ENCODE data around the gene PKIB.

PKIB gene

DNA sequence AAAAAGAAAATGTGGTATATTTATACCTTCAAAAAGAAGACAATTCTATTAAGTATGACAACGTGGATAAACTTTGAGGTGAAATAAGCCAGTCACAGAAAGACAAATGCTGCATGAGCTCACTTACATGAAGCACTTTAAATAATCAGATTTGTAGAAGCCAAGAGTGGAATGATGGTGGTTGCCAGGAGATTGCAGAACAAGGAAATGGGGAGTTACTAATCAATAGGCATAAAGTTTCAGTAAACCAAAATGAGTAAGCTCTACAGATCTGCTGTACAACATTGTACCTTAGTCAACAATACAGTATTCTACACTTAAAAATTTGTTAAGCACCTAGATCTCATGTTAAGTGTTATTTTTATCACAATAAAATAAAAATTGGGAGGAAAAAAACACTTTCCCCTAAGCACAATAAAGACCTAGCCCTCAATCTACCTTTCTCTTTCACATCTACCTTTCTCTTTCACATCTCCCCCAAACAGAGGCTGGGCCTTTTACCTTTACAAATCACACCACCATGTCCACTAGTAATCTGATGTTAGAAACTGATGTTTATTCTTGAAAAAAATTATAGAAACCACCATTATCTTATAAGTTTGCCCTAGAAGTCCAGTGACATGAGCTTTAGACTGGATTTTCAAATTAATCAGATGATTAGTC, 73.9 kb downstream of the PKIB start:
- TF ChIP-seq, protein P1, sequence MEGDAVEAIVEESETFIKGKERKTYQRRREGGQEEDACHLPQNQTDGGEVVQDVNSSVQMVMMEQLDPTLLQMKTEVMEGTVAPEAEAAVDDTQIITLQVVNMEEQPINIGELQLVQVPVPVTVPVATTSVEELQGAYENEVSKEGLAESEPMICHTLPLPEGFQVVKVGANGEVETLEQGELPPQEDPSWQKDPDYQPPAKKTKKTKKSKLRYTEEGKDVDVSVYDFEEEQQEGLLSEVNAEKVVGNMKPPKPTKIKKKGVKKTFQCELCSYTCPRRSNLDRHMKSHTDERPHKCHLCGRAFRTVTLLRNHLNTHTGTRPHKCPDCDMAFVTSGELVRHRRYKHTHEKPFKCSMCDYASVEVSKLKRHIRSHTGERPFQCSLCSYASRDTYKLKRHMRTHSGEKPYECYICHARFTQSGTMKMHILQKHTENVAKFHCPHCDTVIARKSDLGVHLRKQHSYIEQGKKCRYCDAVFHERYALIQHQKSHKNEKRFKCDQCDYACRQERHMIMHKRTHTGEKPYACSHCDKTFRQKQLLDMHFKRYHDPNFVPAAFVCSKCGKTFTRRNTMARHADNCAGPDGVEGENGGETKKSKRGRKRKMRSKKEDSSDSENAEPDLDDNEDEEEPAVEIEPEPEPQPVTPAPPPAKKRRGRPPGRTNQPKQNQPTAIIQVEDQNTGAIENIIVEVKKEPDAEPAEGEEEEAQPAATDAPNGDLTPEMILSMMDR (IDR thresholded peaks at IDR 0.05; ENCODE audit: insufficient read depth, low read length, missing control alignments): no peak
- no peak for DNase-seq (ENCODE audit: low read depth, low spot score)
- ChIA-PET POLR2A (no interaction called here), CTCF (interaction anchor here (1.1 to 1.2 kb wide), 2 partner anchors 16 to 43 kb away, joined by 3 read pairs; no protein-coding TSS in a partner anchor)
- no peak overlapping the region for H3K4me3 ChIP-seq (ENCODE audit: low read depth, low read length)

DNA sequence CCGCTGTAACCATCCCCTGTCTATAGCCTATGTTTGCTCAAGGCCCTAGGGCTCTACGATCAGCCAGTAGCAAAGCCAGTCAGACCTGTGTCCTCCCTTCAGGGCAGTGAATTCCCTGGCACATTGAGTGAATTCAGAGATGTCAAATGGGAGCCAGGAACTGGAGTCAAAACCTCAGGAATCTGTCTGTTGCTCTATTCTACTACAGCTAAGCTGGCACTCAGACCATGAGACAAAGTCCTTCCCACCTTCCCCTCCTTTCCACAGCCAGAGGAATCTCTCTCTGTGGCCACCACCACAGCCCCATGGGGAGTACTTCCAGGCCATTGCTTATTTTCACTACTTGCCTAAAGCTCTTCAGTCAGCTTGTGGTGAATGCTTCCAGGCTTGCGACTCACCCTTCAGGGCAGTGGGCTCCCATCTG, 82.0 kb downstream of the PKIB start:
- ChIA-PET POLR2A (no interaction called here), CTCF (interaction anchor here (0.6 to 1.7 kb wide), 2 partner anchors 83 to 97 kb away, joined by 3 to 4 read pairs; partner anchors contain the start of gene SMPDL3A)
- no peak overlapping the region for H3K4me3 ChIP-seq (ENCODE audit: low read depth, low read length)
- DNase-seq (ENCODE audit: low read depth, low spot score): peak; percentile 80
- TF ChIP-seq, protein P1 (IDR thresholded peaks at IDR 0.05; ENCODE audit: insufficient read depth, low read length, missing control alignments): no peak

DNA sequence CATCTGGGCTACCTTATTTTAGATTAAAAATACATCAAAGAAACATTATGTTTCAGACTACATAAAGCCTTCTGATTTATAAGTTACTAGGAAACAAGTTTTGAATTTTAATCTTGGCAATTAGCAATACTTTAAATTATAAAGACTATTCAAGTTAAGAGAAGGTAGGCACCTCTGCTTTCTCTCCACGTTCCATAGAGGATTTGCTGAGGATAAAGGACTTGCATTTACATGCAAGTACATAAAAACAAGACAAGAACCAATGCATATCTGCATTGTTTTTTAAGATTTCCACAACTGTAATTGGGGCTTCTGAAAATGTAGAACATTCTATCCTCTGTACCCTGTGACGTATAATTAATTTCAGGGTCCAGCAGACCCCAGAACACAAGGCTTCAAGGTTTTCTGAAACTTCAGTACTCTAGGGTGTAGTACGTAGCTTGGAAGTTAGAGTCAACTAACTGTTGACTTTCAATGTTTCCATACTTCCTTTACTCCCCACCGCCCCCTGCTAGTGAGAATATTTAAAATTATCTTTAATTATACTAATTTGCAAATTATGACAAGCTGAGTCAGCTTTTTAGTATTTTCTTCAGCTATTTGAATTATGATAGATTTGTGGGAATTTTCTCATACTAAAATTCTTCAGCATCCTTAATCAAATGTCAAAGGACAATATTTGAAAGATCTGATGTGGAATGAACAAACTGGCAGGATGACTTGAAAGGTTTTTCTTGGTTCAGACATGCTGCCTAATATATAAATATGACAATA, 82.8 kb downstream of the PKIB start:
- POLR2A ChIA-PET: no interaction called here
- no peak overlapping the region for H3K4me3 ChIP-seq (ENCODE audit: low read depth, low read length)
- TF ChIP-seq, protein P1 (IDR thresholded peaks at IDR 0.05; ENCODE audit: insufficient read depth, low read length, missing control alignments): no peak
- DNase-seq (ENCODE audit: low read depth, low spot score): no peak
- CTCF ChIA-PET: interaction anchor here (0.6 to 1.7 kb wide), 2 partner anchors 82 to 96 kb away, joined by 3 to 4 read pairs; partner anchors contain the start of gene SMPDL3A

DNA sequence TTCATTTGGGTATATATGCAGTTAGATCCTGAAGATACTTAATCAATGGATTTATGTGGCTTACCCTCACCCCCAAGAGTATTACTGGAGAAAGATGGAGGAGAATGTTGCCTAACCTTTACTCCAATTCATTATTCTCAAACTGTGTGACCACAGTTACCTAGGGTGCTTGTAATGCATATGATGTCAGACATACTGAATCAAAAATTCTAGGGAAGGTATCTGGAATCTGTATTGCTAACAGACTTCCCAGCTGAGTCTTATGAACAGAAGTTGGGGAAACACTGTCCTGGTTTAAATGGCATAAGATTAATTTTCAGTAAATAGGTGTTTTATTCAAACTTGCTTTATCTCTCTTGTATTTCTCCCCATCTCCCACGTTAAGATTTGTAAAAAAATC, 83.9 kb downstream of the PKIB start:
- ChIA-PET CTCF (interaction anchor here (1.1 to 2.6 kb wide), 3 partner anchors 17 to 145 kb away, joined by 4 to 8 read pairs (median 7); partner anchors contain the start of gene SMPDL3A), POLR2A (interaction anchor here (0.6 kb wide), 1 partner anchor 192 kb away, joined by 3 read pairs; no protein-coding TSS in a partner anchor)
- H3K4me3 ChIP-seq (ENCODE audit: low read depth, low read length): no peak overlapping the region
- DNase-seq (ENCODE audit: low read depth, low spot score): no peak
- TF ChIP-seq, protein P1 (IDR thresholded peaks at IDR 0.05; ENCODE audit: insufficient read depth, low read length, missing control alignments): no peak

DNA sequence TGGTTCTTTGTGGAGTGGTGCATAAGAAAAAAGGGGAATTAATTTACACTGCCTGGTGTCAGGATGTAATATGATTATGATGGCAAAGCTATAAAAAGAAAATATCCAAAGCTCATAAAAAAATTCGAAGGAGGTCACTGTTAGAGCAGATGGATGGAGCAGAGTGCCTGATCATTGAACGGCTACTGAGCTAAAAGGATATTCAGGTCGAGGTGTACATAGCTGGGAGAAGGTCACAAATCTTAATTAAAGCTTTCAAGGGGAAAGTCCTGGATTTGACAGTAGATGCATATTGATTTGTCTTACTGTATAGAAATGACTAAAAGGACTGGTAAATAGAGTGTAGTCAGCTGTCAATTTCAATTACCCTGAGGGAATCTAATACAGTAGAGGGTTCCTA, 84.4 kb downstream of the PKIB start:
- CTCF ChIA-PET: interaction anchor here (1.1 to 2.6 kb wide), 3 partner anchors 18 to 144 kb away, joined by 4 to 8 read pairs (median 7); partner anchors contain the start of gene SMPDL3A

More for the DNA sequence above, 84.4 kb downstream of the PKIB start:
- no peak for DNase-seq (ENCODE audit: low read depth, low spot score)
- POLR2A ChIA-PET: no interaction called here
- TF ChIP-seq, protein P1 (IDR thresholded peaks at IDR 0.05; ENCODE audit: insufficient read depth, low read length, missing control alignments): no peak
- H3K4me3 ChIP-seq (ENCODE audit: low read depth, low read length): no peak overlapping the region

All from AG04449 (cell line).